ENCODE data around the gene TRAF4. TPM values are rescaled to one million over a fixed set of nuclear protein-coding genes. Genes with fewer than 3 reads are reported as not detected.
"Not testable (repeated sequence)": the region's sequence is repeated elsewhere in the genome, so short reads cannot be mapped to it uniquely, and the experiment has no call there.

The TRAF4 gene
- total and polyA plus RNA-seq, 4 donors = 10.7 to 24.6 (median 19.1) TPM

DNA sequence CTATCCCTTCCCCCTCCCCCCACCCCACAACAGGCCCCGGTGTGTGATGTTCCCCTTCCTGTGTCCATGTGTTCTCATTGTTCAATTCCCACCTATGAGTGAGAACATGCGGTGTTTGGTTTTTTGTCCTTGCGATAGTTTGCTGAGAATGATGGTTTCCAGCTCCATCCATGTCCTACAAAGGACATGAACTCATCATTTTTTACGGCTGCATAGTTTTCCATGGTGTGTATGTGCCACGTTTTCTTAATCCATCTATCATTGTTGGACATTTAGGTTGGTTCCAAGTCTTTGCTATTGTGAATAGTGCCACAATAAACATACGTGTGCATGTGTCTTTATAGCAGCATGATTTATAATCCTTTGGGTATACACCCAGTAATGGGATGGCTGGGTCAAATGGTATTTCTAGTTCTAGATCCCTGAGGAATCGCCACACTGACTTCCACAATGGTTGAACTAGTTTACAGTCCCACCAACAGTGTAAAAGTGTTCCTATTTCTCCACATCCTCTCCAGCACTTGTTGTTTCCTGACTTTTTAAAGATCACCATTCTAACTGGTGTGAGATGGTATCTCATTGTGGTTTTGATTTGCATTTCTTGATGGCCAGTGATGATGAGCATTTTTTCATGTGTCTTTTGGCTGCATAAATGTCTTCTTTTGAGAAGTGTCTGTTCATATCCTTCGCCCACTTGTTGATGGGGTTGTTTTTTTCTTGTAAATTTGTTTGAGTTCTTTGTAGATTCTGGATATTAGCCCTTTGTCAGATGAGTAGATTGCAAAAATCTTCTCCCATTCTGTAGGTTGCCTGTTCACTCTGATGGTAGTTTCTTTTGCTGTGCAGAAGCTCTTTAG, 7.7 kb upstream of the TRAF4 start:
- DNase-seq; H3K9me3 ChIP-seq (ENCODE audit: control insufficient read depth, low read length); intact Hi-C loops (cut with DNase I); H3K4me1 ChIP-seq (ENCODE audit: control insufficient read depth in 1 of 2, insufficient read depth in 2 of 2, low read length in 2 of 2); H3K36me3 ChIP-seq (ENCODE audit: control insufficient read depth in 1 of 2, insufficient read depth in 2 of 2, low read length in 1 of 2); ATAC-seq (ENCODE audit: low FRiP score); H3K4me3 ChIP-seq (ENCODE audit: low read length in 2 of 2); H3K27ac ChIP-seq (ENCODE audit: low read depth in 1 of 2, low read length in 2 of 2); H3K27me3 ChIP-seq (ENCODE audit: control insufficient read depth in 1 of 2, insufficient read depth in 2 of 2, low read length in 1 of 2): not testable (repeated sequence)
- 86 to 90% methylated on average over 3 to 5 of the region's 8 CpGs for WGBS, 2 donors

DNA sequence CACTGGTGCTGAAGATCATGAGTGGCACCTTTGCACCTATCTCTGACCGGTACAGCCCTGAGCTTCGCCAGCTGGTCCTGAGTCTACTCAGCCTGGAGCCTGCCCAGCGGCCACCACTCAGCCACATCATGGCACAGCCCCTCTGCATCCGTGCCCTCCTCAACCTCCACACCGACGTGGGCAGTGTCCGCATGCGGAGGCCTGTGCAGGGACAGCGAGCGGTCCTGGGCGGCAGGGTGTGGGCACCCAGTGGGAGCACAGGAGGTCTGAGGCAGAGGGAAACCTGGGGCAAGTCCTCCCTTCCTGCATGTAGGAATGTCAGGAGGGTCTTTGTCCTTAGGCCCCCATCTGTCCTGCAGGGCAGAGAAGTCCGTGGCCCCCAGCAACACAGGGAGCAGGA, 6.5 kb upstream of the TRAF4 start:
- Histone ChIP-seq H3K9me3 (ENCODE audit: control insufficient read depth, low read length) (no peaks in the 10 kb centered on the region), H3K27ac (ENCODE audit: low read depth in 1 of 2, low read length in 2 of 2) (no peak overlapping the region), H3K4me3 (ENCODE audit: low read length in 2 of 2) (no peak overlapping the region), H3K36me3 (ENCODE audit: control insufficient read depth in 1 of 2, insufficient read depth in 2 of 2, low read length in 1 of 2) (no peaks in the 10 kb centered on the region), H3K27me3 (ENCODE audit: control insufficient read depth in 1 of 2, insufficient read depth in 2 of 2, low read length in 1 of 2) (no peaks in the 10 kb centered on the region), H3K4me1 (ENCODE audit: control insufficient read depth in 1 of 2, insufficient read depth in 2 of 2, low read length in 2 of 2) (no peaks in the 10 kb centered on the region)
- DNase-seq = no peak
- 95 to 97% methylated on average over 12 of the region's 12 CpGs for WGBS, 2 donors
- intact Hi-C loops (cut with DNase I) = no loop called here
- ATAC-seq (ENCODE audit: low FRiP score) = no peak

DNA sequence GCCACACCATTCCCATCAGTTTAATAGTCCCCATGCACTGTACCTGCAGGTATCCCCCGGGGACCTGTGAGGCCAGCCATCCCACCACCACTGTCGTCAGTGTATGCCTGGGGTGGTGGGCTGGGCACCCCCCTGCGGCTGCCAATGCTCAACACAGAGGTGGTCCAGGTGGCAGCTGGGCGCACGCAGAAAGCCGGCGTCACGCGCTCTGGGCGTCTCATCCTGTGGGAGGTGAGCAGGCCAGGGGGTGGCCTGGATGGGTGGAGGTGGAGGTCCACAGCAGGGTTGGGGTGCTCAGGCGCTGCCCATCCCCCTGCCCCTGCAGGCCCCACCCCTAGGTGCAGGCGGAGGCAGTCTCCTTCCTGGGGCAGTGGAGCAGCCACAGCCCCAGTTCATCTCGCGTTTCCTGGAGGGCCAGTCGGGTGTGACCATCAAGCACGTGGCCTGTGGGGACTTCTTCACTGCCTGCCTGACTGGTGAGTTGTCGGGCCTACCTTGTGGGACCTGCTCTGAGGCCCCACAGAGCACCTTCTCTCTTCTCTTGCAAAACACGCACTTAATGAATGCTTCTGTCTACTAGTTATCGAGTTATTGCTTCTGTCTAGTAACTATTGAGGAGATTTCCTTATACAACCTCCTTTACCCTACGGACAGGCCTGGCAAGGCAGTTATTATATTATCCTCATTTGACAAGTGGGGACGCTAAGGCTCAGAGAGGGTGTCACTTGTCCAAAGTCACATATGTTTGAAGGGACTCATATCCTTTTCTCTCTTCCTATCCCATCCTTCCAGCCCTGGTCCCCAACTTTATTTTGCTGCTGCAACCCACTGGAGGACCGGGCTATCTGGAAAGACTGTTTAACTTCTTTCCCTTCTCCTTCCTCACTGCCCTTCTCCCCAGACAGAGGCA, 5.8 kb upstream of the TRAF4 start:
- Histone ChIP-seq H3K4me3 (ENCODE audit: low read length in 2 of 2) (no peak overlapping the region), H3K36me3 (ENCODE audit: control insufficient read depth in 1 of 2, insufficient read depth in 2 of 2, low read length in 1 of 2) (no peaks in the 10 kb centered on the region), H3K9me3 (ENCODE audit: control insufficient read depth, low read length) (no peaks in the 10 kb centered on the region), H3K4me1 (ENCODE audit: control insufficient read depth in 1 of 2, insufficient read depth in 2 of 2, low read length in 2 of 2) (no peaks in the 10 kb centered on the region), H3K27ac (ENCODE audit: low read depth in 1 of 2, low read length in 2 of 2) (no peak overlapping the region), H3K27me3 (ENCODE audit: control insufficient read depth in 1 of 2, insufficient read depth in 2 of 2, low read length in 1 of 2) (no peaks in the 10 kb centered on the region)
- intact Hi-C loops (cut with DNase I) = no loop called here
- 90 to 93% methylated on average over 22 of the region's 22 CpGs for WGBS, 2 donors
- no peak for ATAC-seq (ENCODE audit: low FRiP score)
- no peak for DNase-seq

DNA sequence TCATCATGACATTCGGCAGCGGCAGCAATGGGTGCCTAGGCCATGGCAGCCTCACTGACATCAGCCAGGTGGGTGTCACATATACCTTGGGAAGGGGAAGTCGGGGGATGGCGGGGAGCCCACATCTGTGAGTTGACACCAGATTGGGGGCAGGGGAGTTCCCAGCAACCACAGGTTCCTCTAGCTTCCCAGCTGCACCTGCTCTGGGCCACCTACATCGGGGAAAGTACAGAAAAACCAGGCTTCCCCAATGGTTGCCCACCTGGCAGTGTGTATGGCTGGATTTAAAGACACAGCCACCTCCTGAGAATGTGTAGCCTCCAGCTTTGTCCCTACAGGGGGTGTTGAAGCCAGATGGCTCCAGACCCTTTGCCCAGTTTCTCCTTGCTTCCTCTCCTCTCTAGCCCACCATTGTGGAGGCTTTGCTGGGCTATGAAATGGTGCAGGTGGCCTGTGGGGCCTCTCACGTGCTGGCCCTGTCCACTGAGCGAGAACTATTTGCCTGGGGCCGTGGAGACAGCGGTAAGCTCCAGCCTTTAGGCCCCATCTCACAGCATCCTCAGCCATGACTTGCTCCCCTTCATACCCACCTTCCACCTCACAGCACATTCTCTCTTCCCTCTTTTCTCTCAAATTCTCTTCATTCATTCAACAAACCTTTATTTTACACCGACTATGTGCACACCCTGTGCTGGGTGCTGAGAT, 5.0 kb upstream of the TRAF4 start:
- no peak for ATAC-seq (ENCODE audit: low FRiP score)
- no peak for DNase-seq
- Histone ChIP-seq H3K4me3 (ENCODE audit: low read length in 2 of 2) (no peak overlapping the region), H3K9me3 (ENCODE audit: control insufficient read depth, low read length) (no peaks in the 10 kb centered on the region), H3K4me1 (ENCODE audit: control insufficient read depth in 1 of 2, insufficient read depth in 2 of 2, low read length in 2 of 2) (no peaks in the 10 kb centered on the region), H3K27me3 (ENCODE audit: control insufficient read depth in 1 of 2, insufficient read depth in 2 of 2, low read length in 1 of 2) (no peaks in the 10 kb centered on the region), H3K36me3 (ENCODE audit: control insufficient read depth in 1 of 2, insufficient read depth in 2 of 2, low read length in 1 of 2) (no peaks in the 10 kb centered on the region), H3K27ac (ENCODE audit: low read depth in 1 of 2, low read length in 2 of 2) (no peak overlapping the region)
- intact Hi-C loops (cut with DNase I) = no loop called here
- WGBS, 2 donors = 91 to 94% methylated on average over 10 of the region's 10 CpGs

DNA sequence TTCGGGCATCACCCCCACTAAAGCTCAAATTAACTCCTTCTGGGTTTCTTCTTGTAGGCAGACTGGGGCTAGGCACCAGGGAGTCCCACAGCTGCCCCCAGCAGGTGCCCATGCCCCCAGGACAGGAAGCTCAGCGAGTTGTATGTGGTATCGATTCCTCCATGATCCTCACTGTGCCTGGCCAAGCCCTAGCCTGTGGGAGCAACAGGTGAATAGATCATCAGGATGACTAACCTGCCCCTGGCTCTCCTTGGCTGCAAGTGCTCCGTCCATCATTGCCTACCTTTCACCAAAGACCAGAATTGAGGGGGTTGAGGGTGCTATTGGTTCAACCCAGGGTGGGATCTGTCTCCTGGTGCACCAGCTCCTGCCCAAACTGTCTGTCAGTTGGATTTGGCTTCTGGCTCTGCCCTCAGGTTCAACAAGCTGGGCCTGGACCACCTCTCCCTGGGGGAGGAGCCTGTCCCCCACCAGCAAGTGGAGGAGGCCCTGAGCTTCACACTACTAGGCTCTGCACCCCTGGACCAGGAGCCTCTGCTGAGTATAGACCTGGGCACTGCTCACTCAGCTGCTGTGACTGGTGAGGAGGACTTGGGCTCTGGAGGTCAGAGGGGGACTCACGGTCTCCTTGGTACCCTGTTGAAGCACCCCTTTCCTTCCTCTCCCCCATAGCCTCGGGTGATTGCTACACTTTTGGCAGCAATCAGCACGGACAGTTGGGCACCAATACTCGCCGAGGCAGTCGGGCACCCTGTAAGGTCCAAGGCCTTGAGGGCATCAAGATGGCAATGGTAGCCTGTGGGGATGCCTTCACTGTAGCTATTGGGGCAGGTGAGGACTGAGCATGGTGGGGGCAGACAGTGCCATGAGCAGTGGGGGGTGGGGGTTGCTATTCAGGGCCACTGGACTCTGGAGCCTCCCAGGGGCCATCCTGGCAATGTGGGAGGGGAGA, 3.1 kb upstream of the TRAF4 start:
- 86% methylated on average over 10 of the region's 10 CpGs for WGBS, 2 donors
- intact Hi-C loops (cut with DNase I) = no loop called here
- Histone ChIP-seq H3K9me3 (ENCODE audit: control insufficient read depth, low read length) (no peaks in the 10 kb centered on the region), H3K27me3 (ENCODE audit: control insufficient read depth in 1 of 2, insufficient read depth in 2 of 2, low read length in 1 of 2) (no peaks in the 10 kb centered on the region), H3K4me1 (ENCODE audit: control insufficient read depth in 1 of 2, insufficient read depth in 2 of 2, low read length in 2 of 2) (no peaks in the 10 kb centered on the region), H3K27ac (ENCODE audit: low read depth in 1 of 2, low read length in 2 of 2) (no peak overlapping the region), H3K4me3 (ENCODE audit: low read length in 2 of 2) (no peak overlapping the region), H3K36me3 (ENCODE audit: control insufficient read depth in 1 of 2, insufficient read depth in 2 of 2, low read length in 1 of 2) (no peaks in the 10 kb centered on the region)
- DNase-seq = peak in 1 of 2 donors; percentile 51
- no peak for ATAC-seq (ENCODE audit: low FRiP score)

DNA sequence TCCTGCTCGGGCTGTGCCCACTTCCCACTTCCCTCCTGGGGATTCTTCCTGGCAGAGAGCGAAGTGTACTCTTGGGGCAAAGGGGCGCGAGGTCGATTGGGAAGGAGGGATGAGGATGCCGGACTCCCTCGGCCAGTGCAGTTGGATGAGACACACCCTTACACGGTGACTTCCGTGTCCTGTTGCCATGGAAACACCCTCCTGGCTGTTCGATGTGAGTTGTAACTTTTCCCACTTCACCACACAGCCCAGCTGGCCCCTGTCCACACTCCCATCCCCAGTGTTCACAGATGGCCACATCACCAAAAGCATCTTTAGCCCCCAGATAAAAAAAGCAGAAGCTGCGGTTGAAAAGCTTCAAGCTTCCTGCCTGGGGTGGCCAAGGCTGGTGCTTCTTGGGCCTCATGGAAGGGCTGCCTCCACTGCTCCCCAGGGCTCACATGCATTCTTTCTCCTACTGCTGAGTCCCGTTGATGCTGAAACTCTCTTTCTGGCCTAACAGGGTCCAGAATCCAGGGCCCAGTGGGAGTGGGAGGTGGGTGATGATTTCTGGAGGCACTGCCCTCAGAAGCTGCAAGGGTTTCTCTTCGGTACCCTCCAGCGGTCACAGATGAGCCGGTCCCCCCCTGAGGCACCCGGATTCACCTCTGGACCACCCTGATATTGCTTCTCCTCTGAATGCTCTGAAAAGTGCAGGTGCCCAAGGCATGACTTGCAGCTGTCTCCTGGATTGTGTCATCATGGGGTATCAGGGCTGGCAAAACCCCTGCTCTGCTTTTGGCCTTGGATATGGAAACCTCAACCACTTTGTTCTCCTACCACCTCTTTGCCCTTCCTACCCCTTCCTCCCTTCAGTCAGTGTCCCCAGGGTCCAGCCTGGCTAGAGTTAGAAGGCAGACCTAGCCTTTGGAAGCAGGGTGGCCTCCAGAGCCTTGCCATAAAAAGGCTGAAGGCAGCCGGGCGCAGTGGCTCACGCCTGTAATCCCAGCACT, 2.2 kb upstream of the TRAF4 start:
- DNase-seq (no peak), ATAC-seq (ENCODE audit: low FRiP score) (no peak)
- H3K4me3 ChIP-seq (ENCODE audit: low read length in 2 of 2) = no peak overlapping the region

More for the DNA sequence above, 2.2 kb upstream of the TRAF4 start:
- Histone ChIP-seq H3K4me1 (ENCODE audit: control insufficient read depth in 1 of 2, insufficient read depth in 2 of 2, low read length in 2 of 2) (no peaks in the 10 kb centered on the region), H3K9me3 (ENCODE audit: control insufficient read depth, low read length) (no peaks in the 10 kb centered on the region), H3K27ac (ENCODE audit: low read depth in 1 of 2, low read length in 2 of 2) (no peak overlapping the region), H3K36me3 (ENCODE audit: control insufficient read depth in 1 of 2, insufficient read depth in 2 of 2, low read length in 1 of 2) (no peaks in the 10 kb centered on the region), H3K27me3 (ENCODE audit: control insufficient read depth in 1 of 2, insufficient read depth in 2 of 2, low read length in 1 of 2) (no peaks in the 10 kb centered on the region)
- intact Hi-C loops (cut with DNase I) = no loop called here
- 77 to 82% methylated on average over 19 of the region's 19 CpGs for WGBS, 2 donors

Data from aorta (tissue), 5 donors.